Adipocyte (in vitro differentiated cells): ENCODE measurements around the gene NRXN2.

ENCODE experiments used
- DNase-seq: peaks from one replicate; pipeline ENCODE4 v3.0.0-alpha.2; 2015; ENCODE audit warnings: low read depth
- H3K27me3 ChIP-seq: replicated peaks from 2 replicates; pipeline ENCODE4 v1.7.0; 2013; ENCODE audit warnings: mild to moderate bottlenecking, low read length, moderate library complexity; ENCODE audit not compliant: control insufficient read depth, insufficient read depth
- H3K36me3 ChIP-seq: 2 replicates; pipeline ENCODE4 v1.7.0; 2013; ENCODE audit warnings: low read length, mild to moderate bottlenecking, moderate library complexity; ENCODE audit not compliant: control insufficient read depth, insufficient read depth, severe bottlenecking
- H3K4me1 ChIP-seq: 2 replicates; pipeline ENCODE4 v1.7.0; 2013; ENCODE audit warnings: mild to moderate bottlenecking, low read length, moderate library complexity; ENCODE audit not compliant: control insufficient read depth, insufficient read depth
- H3K4me3 ChIP-seq: 2 replicates; pipeline ENCODE4 v1.7.0; 2013; ENCODE audit warnings: mild to moderate bottlenecking, low read length, moderate library complexity
- H3K9ac ChIP-seq: 2 replicates; pipeline ENCODE4 v1.7.0; 2013; ENCODE audit warnings: mild to moderate bottlenecking, low read length, moderate library complexity
- H3K9me3 ChIP-seq: 2 replicates; pipeline ENCODE4 v1.7.0; 2013; ENCODE audit warnings: mild to moderate bottlenecking, low read length, moderate library complexity; ENCODE audit not compliant: control insufficient read depth

NRXN2 gene

GRCh38 chr11:64650923-64651523 is 72.0 kb downstream of the NRXN2 start:
- peak; percentile 21 for DNase-seq

GRCh38 chr11:64649291-64649697 is 73.7 kb downstream of the NRXN2 start:
- no peak overlapping the region for H3K4me3 ChIP-seq
- no peak overlapping the region for H3K9ac ChIP-seq
- peaks cover 38% of the 10 kb centered on the region for H3K27me3 ChIP-seq
- DNase-seq, result peak; percentile 12
- H3K4me1 ChIP-seq, result no peaks in the 10 kb centered on the region
- no peaks in the 10 kb centered on the region for H3K9me3 ChIP-seq
- no peaks in the 10 kb centered on the region for H3K36me3 ChIP-seq

More at GRCh38 chr11:64650923-64651523, 72.0 kb downstream of the NRXN2 start:
- Histone ChIP-seq H3K9me3 (no peaks in the 10 kb centered on the region), H3K27me3 (peaks cover 34% of the 10 kb centered on the region), H3K4me1 (peaks cover 5% of the 10 kb centered on the region), H3K36me3 (no peaks in the 10 kb centered on the region), H3K4me3 (no peak overlapping the region), H3K9ac (no peak overlapping the region)

- Histone ChIP-seq H3K36me3 (no peaks in the 10 kb centered on the region), H3K9me3 (no peaks in the 10 kb centered on the region)
Observed at GRCh38 chr11:64648551-64648950, 74.4 kb downstream of the NRXN2 start.

GRCh38 chr11:64647019-64647779 is 75.8 kb downstream of the NRXN2 start:
- Histone ChIP-seq H3K36me3 (no peaks in the 10 kb centered on the region), H3K9me3 (no peaks in the 10 kb centered on the region), H3K9ac (no peak overlapping the region), H3K4me3 (no peak overlapping the region), H3K4me1 (no peaks in the 10 kb centered on the region), H3K27me3 (peaks cover 40% of the 10 kb centered on the region)
- no peak for DNase-seq

More at GRCh38 chr11:64648551-64648950, 74.4 kb downstream of the NRXN2 start:
- Histone ChIP-seq H3K9ac (no peak overlapping the region), H3K4me1 (no peaks in the 10 kb centered on the region), H3K27me3 (peaks cover 38% of the 10 kb centered on the region), H3K4me3 (no peak overlapping the region)
- DNase-seq, result no peak

- Histone ChIP-seq H3K4me3 (no peak overlapping the region), H3K9me3 (no peaks in the 10 kb centered on the region), H3K27me3 (peaks cover 54% of the 10 kb centered on the region)
Observed at GRCh38 chr11:64644647-64645275, 78.2 kb downstream of the NRXN2 start.

GRCh38 chr11:64643920-64644646 is 78.9 kb downstream of the NRXN2 start:
- Histone ChIP-seq H3K9ac (no peak overlapping the region), H3K36me3 (no peaks in the 10 kb centered on the region), H3K4me3 (no peak overlapping the region), H3K4me1 (no peaks in the 10 kb centered on the region), H3K27me3 (peaks cover 56% of the 10 kb centered on the region), H3K9me3 (no peaks in the 10 kb centered on the region)
- DNase-seq, result no peak

More at GRCh38 chr11:64644647-64645275, 78.2 kb downstream of the NRXN2 start:
- no peak overlapping the region for H3K9ac ChIP-seq
- H3K36me3 ChIP-seq, result no peaks in the 10 kb centered on the region
- H3K4me1 ChIP-seq, result no peaks in the 10 kb centered on the region
- no peak for DNase-seq

GRCh38 chr11:64643256-64643881 is 79.6 kb downstream of the NRXN2 start:
- DNase-seq, result peak; percentile 28
- peaks cover 57% of the 10 kb centered on the region for H3K27me3 ChIP-seq
- no peaks in the 10 kb centered on the region for H3K4me1 ChIP-seq
- no peaks in the 10 kb centered on the region for H3K9me3 ChIP-seq
- no peak overlapping the region for H3K9ac ChIP-seq
- no peaks in the 10 kb centered on the region for H3K36me3 ChIP-seq
- no peak overlapping the region for H3K4me3 ChIP-seq

GRCh38 chr11:64642871-64643255 is 80.1 kb downstream of the NRXN2 start:
- Histone ChIP-seq H3K9ac (no peak overlapping the region), H3K4me1 (no peaks in the 10 kb centered on the region), H3K9me3 (no peaks in the 10 kb centered on the region), H3K36me3 (no peaks in the 10 kb centered on the region), H3K4me3 (no peak overlapping the region), H3K27me3 (peaks cover 56% of the 10 kb centered on the region)
- no peak for DNase-seq

GRCh38 chr11:64642418-64642735 is 80.6 kb downstream of the NRXN2 start:
- H3K36me3 ChIP-seq, result no peaks in the 10 kb centered on the region
- H3K4me1 ChIP-seq, result no peaks in the 10 kb centered on the region
- H3K27me3 ChIP-seq, result peaks cover 54% of the 10 kb centered on the region
- no peaks in the 10 kb centered on the region for H3K9me3 ChIP-seq
- H3K9ac ChIP-seq, result no peak overlapping the region
- no peak overlapping the region for H3K4me3 ChIP-seq
- DNase-seq, result no peak

- H3K4me3 ChIP-seq, result no peak overlapping the region
- DNase-seq, result no peak
- H3K9ac ChIP-seq, result no peak overlapping the region
- H3K9me3 ChIP-seq, result no peaks in the 10 kb centered on the region
- no peaks in the 10 kb centered on the region for H3K36me3 ChIP-seq
- H3K4me1 ChIP-seq, result no peaks in the 10 kb centered on the region
- H3K27me3 ChIP-seq, result peaks cover 48% of the 10 kb centered on the region
Observed at GRCh38 chr11:64641596-64642417, 81.2 kb downstream of the NRXN2 start.
